OCI-LY1 (cell line): Measurements from ENCODE around the gene WWP2.

Experiments used
- CTCF ChIP-seq: fragments of 200-600 bp; sonication (generic), shearing (Covaris generic); IDR thresholded peaks from 2 replicates; pipeline ENCODE4 v1.5.1; 2017; ENCODE audit warnings: mild to moderate bottlenecking, antibody characterized with exemption, low read length, moderate library complexity, mixed read lengths
- EZH2 ChIP-seq: fragments of 200-600 bp; sonication (generic), shearing (Covaris generic); IDR thresholded peaks from 2 replicates; pipeline ENCODE4 v1.8.0; 2017; ENCODE audit warnings: borderline replicate concordance, mixed run types, mild to moderate bottlenecking, antibody characterized with exemption, low read length, moderate library complexity, mixed read lengths

GRCh38 chr16:69812688-69813014, 50.5 kb downstream of the WWP2 start:
- no peak for TF ChIP-seq CTCF
- no peak for TF ChIP-seq EZH2
